ENCODE results near the gene SAA1. TPM values are rescaled to one million over a fixed set of nuclear protein-coding genes. Genes with fewer than 3 reads are reported as not detected.

Gene SAA1
- total RNA-seq, 1 experiment from 2014 or later, result not detected

- no peak for DNase-seq (ENCODE audit: extremely low read depth, low read depth)
Measured at GRCh38 chr11:18307461-18308139, 41.5 kb downstream of the SAA1 start.

GRCh38 chr11:18308242-18308641 is 42.2 kb downstream of the SAA1 start:
- no peak for DNase-seq (ENCODE audit: extremely low read depth, low read depth)

- DNase-seq (ENCODE audit: extremely low read depth, low read depth), result no peak
Measured at GRCh38 chr11:18309691-18310090, 43.6 kb downstream of the SAA1 start.

GRCh38 chr11:18310800-18311340 is 44.8 kb downstream of the SAA1 start:
- no peak for DNase-seq (ENCODE audit: extremely low read depth, low read depth)

GRCh38 chr11:18312012-18312411 is 45.9 kb downstream of the SAA1 start:
- DNase-seq (ENCODE audit: extremely low read depth, low read depth), result no peak

GRCh38 chr11:18312663-18313420 is 46.8 kb downstream of the SAA1 start:
- no peak for DNase-seq (ENCODE audit: extremely low read depth, low read depth)

GRCh38 chr11:18313965-18314763 is 48.1 kb downstream of the SAA1 start:
- DNase-seq (ENCODE audit: extremely low read depth, low read depth), result no peak

GRCh38 chr11:18314784-18315523 is 48.9 kb downstream of the SAA1 start:
- DNase-seq (ENCODE audit: extremely low read depth, low read depth), result no peak

GRCh38 chr11:18315893-18316292 is 49.8 kb downstream of the SAA1 start:
- no peak for DNase-seq (ENCODE audit: extremely low read depth, low read depth)

GRCh38 chr11:18317551-18317950 is 51.5 kb downstream of the SAA1 start:
- DNase-seq (ENCODE audit: extremely low read depth, low read depth), result no peak

Small RNA genes within 50 kb of the gene (small RNA-seq; reads per million reads assigned to genes)
- gene RNA5SP333, result 0 reads per million in 2 experiments
- 0 reads per million in 2 experiments for gene RNA5SP334

Other genes with a start within 250 kb of the SAA1 start
- 0.02 and 0.03 TPM in 2 replicates for gene TPH1, start 220.0 kb upstream of the SAA1 start, total RNA-seq (2014; rRNA removed; shearing (Covaris generic))
- gene SAAL1, start 160.2 kb upstream of the SAA1 start, total RNA-seq (2014; rRNA removed; shearing (Covaris generic)), result 19.5 and 23.4 TPM in 2 replicates
- 0.23 and 0.57 TPM in 2 replicates for gene MRGPRX3, start 133.7 kb upstream of the SAA1 start, total RNA-seq (2014; rRNA removed; shearing (Covaris generic))
- not detected in 2 replicates for gene MRGPRX4, start 93.4 kb upstream of the SAA1 start, total RNA-seq (2014; rRNA removed; shearing (Covaris generic))
- not detected in 2 replicates for gene SAA4, start 29.5 kb upstream of the SAA1 start, total RNA-seq (2014; rRNA removed; shearing (Covaris generic))
- gene SAA2, start 17.6 kb upstream of the SAA1 start, total RNA-seq (2014; rRNA removed; shearing (Covaris generic)), result not detected in 2 replicates
- 23.8 and 25.9 TPM in 2 replicates for gene HPS5, start 55.9 kb downstream of the SAA1 start, total RNA-seq (2014; rRNA removed; shearing (Covaris generic))
- 53.7 and 55.2 TPM in 2 replicates for gene GTF2H1, start 56.3 kb downstream of the SAA1 start, total RNA-seq (2014; rRNA removed; shearing (Covaris generic))
- gene LDHA, start 128.3 kb downstream of the SAA1 start, total RNA-seq (2014; rRNA removed; shearing (Covaris generic)), result 1,096 and 1,253 TPM in 2 replicates
- 0.62 and 0.75 TPM in 2 replicates for gene LDHC, start 146.1 kb downstream of the SAA1 start, total RNA-seq (2014; rRNA removed; shearing (Covaris generic))
- gene LDHAL6A, start 189.6 kb downstream of the SAA1 start, total RNA-seq (2014; rRNA removed; shearing (Covaris generic)), result not detected in 2 replicates

Data from NCI-H460 (cell line).